ENCODE results near the gene CPED1.

The CPED1 gene

DNA sequence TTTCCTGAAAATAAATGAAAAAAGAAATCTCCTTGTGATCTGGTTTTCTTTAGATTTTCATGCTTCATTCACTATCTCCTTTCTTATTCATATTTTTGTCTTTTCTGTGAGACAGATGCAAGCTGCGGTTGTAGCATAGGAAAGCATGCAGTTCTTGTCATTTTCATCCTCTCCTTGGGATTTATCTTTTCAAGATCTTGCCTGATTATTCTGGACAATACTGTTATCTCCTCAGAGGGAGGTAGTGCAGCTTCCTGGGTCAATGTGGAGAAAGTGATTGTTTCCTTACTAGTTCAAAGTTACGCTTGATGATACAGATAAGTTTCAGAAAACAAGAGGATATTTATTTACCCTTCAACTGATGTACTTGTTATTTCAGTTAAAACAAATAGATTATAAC lies 114.6 kb downstream of the CPED1 start:
- TF ChIP-seq POLR2AphosphoS5 (IDR thresholded peaks at IDR 0.05; ENCODE audit: low read depth, low read length) (no peak), SIN3A (IDR thresholded peaks at IDR 0.05; ENCODE audit: borderline replicate concordance, insufficient read depth, low read length) (no peak), TAF1 (IDR thresholded peaks at IDR 0.05; ENCODE audit: borderline replicate concordance, insufficient read depth, low read length) (no peak), FOXP2 (optimal IDR thresholded peaks at IDR 0.05; ENCODE audit: borderline replicate concordance, extremely low read depth, extremely low read length, insufficient read depth) (no peak)
- TF ChIP-seq, protein P1, sequence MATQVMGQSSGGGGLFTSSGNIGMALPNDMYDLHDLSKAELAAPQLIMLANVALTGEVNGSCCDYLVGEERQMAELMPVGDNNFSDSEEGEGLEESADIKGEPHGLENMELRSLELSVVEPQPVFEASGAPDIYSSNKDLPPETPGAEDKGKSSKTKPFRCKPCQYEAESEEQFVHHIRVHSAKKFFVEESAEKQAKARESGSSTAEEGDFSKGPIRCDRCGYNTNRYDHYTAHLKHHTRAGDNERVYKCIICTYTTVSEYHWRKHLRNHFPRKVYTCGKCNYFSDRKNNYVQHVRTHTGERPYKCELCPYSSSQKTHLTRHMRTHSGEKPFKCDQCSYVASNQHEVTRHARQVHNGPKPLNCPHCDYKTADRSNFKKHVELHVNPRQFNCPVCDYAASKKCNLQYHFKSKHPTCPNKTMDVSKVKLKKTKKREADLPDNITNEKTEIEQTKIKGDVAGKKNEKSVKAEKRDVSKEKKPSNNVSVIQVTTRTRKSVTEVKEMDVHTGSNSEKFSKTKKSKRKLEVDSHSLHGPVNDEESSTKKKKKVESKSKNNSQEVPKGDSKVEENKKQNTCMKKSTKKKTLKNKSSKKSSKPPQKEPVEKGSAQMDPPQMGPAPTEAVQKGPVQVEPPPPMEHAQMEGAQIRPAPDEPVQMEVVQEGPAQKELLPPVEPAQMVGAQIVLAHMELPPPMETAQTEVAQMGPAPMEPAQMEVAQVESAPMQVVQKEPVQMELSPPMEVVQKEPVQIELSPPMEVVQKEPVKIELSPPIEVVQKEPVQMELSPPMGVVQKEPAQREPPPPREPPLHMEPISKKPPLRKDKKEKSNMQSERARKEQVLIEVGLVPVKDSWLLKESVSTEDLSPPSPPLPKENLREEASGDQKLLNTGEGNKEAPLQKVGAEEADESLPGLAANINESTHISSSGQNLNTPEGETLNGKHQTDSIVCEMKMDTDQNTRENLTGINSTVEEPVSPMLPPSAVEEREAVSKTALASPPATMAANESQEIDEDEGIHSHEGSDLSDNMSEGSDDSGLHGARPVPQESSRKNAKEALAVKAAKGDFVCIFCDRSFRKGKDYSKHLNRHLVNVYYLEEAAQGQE (IDR thresholded peaks at IDR 0.05; ENCODE audit: insufficient read depth in 1 of 2, low read depth in 2 of 2, low read length in 2 of 2), result no peak

DNA sequence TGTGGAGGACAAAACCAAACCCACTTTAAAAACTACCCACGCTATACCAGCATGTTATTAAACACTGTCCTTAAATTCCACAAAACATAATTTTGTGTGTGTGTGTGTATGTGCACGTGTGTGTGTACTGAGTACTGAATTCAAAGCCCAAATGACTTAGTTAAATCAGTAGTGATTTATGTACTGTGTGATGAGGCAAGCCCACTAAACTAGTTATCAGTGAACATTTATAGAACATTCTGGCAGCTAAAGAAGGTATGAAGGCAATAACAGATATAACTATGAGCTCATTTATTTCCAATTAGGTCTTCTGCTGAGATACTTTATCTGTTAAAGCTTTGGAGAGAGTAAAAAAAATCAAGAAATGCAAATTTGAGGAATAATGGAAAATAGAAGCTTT lies 115.1 kb downstream of the CPED1 start:
- TF ChIP-seq, protein P1 (IDR thresholded peaks at IDR 0.05; ENCODE audit: insufficient read depth in 1 of 2, low read depth in 2 of 2, low read length in 2 of 2), result no peak
- no peak for TF ChIP-seq SIN3A (IDR thresholded peaks at IDR 0.05; ENCODE audit: borderline replicate concordance, insufficient read depth, low read length)
- no peak for TF ChIP-seq FOXP2 (optimal IDR thresholded peaks at IDR 0.05; ENCODE audit: borderline replicate concordance, extremely low read depth, extremely low read length, insufficient read depth)
- TF ChIP-seq POLR2AphosphoS5 (IDR thresholded peaks at IDR 0.05; ENCODE audit: low read depth, low read length), result no peak
- TF ChIP-seq TAF1 (IDR thresholded peaks at IDR 0.05; ENCODE audit: borderline replicate concordance, insufficient read depth, low read length), result no peak

DNA sequence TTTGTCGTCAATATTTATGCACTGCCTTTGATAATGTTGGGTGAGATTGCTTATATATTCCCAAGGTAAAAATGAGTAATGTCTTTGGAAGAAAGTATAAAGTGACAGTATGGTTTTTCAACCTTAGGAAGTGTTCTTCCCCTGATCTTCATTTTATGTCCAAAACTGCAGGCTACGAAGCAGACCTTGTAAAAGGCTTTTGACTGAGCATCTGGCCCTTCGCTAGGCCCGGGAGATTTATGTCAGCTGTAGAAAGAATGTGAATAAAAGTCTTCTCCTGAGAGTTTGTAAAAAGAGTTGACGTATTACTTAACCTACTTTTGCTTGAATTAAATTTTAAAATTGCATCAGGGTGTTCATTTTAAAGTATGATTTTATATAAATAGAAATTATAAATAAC lies 116.8 kb downstream of the CPED1 start:
- TF ChIP-seq POLR2AphosphoS5 (IDR thresholded peaks at IDR 0.05; ENCODE audit: low read depth, low read length), result no peak
- TF ChIP-seq SIN3A (IDR thresholded peaks at IDR 0.05; ENCODE audit: borderline replicate concordance, insufficient read depth, low read length), result no peak
- no peak for TF ChIP-seq TAF1 (IDR thresholded peaks at IDR 0.05; ENCODE audit: borderline replicate concordance, insufficient read depth, low read length)
- TF ChIP-seq, protein P1 (IDR thresholded peaks at IDR 0.05; ENCODE audit: insufficient read depth in 1 of 2, low read depth in 2 of 2, low read length in 2 of 2), result no peak
- TF ChIP-seq FOXP2 (optimal IDR thresholded peaks at IDR 0.05; ENCODE audit: borderline replicate concordance, extremely low read depth, extremely low read length, insufficient read depth), result no peak

DNA sequence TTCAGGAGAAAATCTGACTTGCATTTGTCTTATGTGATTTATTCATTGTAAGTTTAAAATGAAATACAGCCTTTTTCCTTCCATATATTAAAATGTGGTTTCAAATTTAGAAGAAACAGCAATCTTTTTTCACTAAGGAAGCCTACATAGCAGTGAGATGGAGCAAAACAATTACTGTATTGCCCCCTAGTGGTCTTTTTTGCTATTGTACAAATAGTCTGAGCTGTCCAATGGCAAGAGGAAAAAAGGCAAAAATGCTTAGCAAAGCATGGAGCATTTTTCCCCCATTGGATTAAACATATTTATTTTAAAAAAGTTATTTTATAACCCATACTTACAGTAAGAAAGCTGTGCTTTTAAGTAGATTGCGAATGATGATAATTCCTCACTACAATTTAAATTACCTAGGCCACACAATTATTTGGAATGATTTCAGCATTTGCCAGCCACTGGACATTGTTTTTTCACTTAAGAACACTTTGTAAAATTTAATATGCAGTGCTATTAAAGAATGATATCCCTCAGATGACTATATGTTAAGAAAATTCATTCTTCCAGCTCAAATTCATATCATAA lies 119.5 kb downstream of the CPED1 start:
- no peak for TF ChIP-seq FOXP2 (optimal IDR thresholded peaks at IDR 0.05; ENCODE audit: borderline replicate concordance, extremely low read depth, extremely low read length, insufficient read depth)
- no peak for TF ChIP-seq TAF1 (IDR thresholded peaks at IDR 0.05; ENCODE audit: borderline replicate concordance, insufficient read depth, low read length)
- TF ChIP-seq, protein P1 (IDR thresholded peaks at IDR 0.05; ENCODE audit: insufficient read depth in 1 of 2, low read depth in 2 of 2, low read length in 2 of 2), result no peak

DNA sequence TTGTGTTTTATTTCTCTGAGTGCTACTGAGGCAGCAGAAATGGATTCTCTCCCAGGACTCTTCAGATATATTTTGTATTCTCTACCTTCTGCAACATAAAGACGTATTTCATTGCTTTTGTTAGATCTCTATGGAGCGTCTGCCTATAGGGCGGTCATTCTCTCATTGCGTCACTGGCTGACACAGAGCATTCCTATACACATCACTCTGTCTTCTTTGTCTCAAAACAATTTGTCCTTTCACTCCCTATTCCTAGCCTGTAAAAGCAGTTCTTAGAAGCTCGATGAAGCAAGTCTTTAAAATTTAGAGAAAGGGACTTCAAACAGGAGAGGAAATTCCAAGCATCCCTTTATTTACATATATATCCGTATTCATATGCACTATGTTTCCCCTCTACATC lies 120.6 kb downstream of the CPED1 start:
- TF ChIP-seq, protein P1 (IDR thresholded peaks at IDR 0.05; ENCODE audit: insufficient read depth in 1 of 2, low read depth in 2 of 2, low read length in 2 of 2), result no peak
- TF ChIP-seq POLR2AphosphoS5 (IDR thresholded peaks at IDR 0.05; ENCODE audit: low read depth, low read length), result no peak
- TF ChIP-seq FOXP2 (optimal IDR thresholded peaks at IDR 0.05; ENCODE audit: borderline replicate concordance, extremely low read depth, extremely low read length, insufficient read depth), result no peak
- TF ChIP-seq SIN3A (IDR thresholded peaks at IDR 0.05; ENCODE audit: borderline replicate concordance, insufficient read depth, low read length), result no peak
